ELF-1 (cell line): Measurements from ENCODE around the gene ITGA7.

Experiments used
- DNase-seq: peaks from one replicate; pipeline ENCODE4 v3.0.0-alpha.2; 2016; ENCODE audit warnings: low read depth, low spot score

The ITGA7 gene

DNA sequence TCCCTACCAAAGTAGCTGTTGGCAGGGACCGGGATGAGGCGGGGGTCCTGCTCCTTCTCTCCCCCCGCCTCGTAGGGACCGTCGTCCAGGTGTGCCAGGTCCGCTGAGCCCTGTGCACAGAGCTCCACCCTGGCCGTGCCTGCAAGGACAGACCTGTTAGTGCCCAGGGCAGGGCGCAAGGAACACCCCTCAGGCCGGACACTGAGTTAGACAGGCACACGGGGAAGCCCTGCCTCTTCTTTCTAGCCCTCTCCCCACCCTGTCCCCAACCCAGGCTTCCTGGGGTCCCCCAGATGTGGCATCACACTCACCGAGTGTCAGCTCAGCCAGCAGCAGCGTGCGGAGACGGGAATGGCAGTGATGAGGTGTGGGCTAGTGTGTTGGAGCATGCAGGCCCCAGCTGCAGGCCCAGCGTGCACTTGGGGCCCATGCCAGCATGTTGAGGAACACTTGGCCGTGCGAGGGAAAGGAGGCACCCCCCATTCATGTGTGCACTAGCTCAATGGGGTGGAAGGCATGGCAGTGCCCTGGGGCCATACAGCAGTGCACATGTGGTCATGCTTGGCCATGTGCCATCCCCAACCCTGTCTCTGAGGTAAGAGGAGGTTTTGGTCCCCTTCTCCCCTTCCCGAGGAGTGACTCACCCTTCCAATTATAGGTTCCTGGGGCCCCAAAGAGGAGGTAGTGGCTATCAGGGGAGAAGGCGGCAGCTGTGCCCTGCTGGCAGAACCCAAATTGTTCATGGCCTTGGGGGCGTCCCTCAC, 7.3 kb downstream of the ITGA7 start:
- DNase-seq, result no peak

DNA sequence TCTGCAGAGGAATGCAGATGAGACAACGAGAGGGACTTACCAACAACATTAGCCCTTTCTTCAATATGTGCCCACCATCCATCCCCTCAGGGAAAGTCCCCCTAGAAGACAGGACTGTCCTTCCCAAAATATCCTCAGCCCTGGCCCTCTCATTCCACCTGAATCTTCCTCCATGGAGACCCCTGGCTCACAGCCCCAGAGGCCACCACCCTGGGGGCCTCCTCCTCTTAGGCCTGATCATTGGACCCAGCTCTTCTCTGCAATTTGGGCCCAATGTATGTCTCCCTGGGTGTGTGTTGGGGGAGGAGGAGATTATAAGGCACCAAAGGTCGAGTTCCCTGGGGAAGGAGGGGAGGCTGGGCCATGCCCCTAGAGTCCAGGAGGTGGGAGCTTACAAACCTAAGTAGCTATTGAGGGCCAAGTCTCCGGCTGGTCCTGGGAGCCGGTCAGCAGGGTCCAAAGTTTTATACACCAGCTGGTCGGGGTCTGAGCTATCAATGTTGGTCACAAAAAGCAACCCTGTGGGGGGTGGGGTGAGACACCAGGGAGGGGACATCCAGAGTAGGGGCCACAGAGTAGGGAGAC, 8.1 kb downstream of the ITGA7 start:
- no peak for DNase-seq

GRCh38 chr12:55698965-55699364, 8.7 kb downstream of the ITGA7 start:
- no peak for DNase-seq

DNA sequence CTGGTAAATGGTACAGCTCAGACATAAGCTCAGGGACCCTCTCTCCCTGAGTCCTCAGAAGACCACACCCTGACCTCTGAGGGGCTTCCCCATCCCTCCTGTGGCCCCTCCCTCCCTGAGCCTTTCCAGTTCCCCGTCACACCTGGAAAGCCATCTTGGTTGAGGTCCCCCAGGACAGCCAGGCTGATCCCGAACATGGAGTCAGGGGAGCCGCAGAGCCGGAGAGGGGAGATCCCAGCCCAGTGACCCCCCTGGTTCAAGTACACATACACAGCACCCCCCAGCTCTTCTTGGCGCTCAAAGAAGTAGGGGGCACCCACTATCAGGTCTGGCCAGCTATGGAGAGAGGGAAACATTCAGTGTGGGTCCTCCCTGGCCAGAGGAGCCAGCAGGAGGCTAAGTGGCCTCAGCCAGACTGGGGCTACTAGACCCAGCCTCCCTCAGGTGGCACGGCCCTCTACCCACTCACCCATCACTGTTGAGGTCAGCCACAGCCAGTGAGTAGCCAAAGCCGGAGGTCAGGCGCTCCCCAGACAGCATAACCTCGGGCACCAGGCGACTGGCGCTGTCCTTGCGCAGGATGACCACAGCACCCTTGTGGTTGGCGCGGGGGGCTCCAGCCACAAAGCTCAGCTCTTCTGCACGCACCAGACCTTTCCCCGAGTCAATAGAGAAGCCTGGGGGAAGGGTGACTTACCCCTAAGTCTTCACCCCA, 9.3 kb downstream of the ITGA7 start:
- DNase-seq, result no peak

DNA sequence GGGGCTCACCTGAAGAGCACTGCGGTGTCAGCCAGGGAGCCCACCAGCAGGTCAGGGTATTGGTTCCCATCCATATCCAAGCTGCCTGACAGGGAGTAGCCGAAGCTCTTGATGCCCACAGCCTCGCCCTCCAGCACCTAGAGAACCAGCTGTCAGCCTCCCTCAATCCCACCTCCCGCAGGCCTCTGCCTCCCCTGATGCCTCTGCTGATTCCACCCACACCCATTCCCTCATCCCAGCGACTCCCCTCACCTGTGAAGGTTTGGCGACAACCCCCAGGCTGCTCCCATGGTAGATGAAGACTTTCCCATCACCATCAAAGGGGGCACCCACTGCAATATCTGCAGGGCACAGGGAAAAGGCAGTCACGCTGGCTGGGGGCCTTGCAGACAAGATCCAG, 10.0 kb downstream of the ITGA7 start:
- DNase-seq, result no peak

DNA sequence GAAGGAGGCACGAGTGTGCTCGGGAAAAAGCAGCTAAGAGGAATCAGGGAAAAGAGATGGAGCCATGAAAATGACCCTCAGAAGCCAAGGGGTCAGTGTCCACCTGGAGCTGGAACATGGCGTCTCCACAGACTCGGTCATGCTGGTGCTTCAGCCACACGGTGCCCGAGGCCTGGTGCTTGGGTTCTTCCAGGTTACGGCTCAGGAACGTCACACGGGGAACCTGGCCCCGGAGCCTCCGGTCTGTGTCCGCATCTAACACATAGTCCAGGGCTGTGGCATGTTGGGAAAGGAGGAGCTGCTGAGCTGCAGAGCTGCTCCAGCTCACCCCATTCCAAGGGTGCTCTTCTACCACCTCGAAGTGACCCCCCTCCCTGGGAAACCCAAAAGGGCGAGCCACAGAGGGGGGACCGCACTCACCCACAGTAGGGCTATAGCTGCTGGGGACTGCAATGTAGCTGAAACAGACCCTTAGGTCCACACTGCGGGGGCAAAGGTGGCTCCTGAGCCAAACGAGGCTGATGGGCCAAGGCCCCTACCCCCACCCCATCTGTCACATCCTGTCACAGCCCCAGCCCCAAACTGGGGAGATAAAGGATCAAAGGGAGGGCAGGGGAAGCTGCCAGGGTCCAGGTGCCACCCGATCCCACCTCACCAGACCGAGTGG, 10.8 kb downstream of the ITGA7 start:
- no peak for DNase-seq

DNA sequence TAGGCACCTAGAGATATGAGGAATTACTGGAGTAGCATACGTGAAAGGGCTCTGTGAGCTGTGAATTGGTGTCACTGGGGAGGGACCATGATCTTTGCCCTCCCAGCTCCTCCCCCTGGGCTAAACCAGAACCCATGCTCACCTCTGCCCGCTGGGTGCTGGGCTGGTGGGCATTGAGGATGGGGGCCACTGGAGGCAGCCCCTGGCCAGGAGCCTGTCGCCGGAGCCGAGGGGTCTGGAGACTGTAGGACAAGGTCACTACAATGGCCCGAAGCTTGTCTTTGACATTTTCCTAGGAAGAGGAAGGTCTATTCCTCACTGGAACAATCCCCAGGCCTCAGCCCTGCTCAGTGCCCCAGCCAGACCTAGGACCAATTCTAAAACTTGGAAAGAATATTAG, 11.6 kb downstream of the ITGA7 start:
- DNase-seq, result no peak

GRCh38 chr12:55695349-55695748, 12.4 kb downstream of the ITGA7 start:
- DNase-seq, result no peak

- no peak for DNase-seq
Observed at GRCh38 chr12:55694651-55695050, 13.1 kb downstream of the ITGA7 start.

GRCh38 chr12:55694188-55694515, 13.6 kb downstream of the ITGA7 start:
- no peak for DNase-seq

DNA sequence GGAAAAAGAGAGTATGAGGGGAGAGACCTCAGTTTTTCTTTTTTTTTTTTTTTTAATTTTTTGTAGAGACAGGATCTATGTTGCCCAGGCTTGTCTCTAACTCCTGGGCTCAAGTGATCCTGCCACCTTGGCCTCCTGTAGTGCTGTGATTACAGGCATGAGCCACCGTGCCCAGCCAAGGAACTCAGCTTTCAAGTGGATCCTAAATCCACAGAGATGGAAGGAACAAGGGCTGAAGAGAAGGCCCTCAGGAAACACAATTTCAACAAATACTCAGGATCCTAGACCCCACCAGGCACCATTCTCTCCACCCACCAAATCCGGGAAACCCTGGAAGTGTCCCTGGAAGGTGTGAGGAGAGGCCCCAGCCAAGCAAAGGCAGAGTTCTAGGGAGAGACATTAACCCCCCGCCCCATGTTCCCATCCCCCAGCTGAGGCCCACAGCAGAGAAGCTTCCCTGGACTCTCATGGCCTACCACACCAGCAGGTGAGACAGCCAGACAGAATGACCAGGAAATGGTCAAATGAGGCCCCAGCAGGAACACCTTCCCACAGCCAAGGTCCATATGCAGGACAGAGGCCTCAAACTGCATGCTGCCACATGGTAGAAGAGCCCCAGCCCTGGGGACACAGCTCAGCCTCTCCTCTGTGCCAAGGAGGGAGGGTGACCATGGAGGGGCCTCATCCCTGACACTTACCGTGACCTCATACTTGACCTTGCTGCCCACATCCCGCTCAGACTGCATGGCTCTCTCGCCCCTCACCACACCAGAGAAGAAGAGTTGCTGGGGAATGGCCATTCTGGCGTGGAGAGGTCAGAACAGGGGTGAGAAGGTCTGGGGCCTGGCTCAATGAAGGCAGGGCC, 14.1 kb downstream of the ITGA7 start:
- no peak for DNase-seq

DNA sequence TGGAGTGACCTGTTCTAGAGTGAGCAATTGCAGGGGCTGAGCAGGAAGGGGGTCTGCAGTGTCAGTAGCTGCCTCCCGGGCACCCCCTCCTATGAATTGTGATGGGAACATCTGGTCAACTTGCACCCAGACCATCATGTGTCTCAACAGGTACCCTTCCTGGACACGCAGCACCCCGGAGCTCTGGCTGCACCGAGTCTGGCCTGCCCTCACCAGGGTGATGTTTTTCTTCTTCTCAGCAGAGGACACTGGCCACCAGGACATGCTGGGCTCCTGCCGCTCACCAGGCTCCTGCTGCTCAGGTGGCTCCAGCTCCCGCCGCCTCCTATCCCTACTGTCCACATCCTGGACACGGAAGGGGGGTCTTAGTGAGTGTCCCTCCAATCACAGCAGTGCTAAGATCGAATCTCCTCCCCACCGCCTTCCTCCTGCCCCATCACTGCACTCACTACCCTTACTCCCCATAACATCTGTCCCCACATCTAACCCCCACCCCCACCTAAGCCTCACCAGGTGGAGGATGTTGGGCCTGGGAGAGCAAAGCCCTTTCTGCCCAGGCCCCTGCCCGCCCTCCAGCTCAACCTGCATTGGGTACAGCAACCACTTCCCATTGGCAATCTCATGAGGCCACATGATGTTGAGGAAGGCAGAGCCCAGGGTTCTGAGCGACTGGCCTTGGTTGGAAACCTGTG, 14.9 kb downstream of the ITGA7 start:
- no peak for DNase-seq

DNA sequence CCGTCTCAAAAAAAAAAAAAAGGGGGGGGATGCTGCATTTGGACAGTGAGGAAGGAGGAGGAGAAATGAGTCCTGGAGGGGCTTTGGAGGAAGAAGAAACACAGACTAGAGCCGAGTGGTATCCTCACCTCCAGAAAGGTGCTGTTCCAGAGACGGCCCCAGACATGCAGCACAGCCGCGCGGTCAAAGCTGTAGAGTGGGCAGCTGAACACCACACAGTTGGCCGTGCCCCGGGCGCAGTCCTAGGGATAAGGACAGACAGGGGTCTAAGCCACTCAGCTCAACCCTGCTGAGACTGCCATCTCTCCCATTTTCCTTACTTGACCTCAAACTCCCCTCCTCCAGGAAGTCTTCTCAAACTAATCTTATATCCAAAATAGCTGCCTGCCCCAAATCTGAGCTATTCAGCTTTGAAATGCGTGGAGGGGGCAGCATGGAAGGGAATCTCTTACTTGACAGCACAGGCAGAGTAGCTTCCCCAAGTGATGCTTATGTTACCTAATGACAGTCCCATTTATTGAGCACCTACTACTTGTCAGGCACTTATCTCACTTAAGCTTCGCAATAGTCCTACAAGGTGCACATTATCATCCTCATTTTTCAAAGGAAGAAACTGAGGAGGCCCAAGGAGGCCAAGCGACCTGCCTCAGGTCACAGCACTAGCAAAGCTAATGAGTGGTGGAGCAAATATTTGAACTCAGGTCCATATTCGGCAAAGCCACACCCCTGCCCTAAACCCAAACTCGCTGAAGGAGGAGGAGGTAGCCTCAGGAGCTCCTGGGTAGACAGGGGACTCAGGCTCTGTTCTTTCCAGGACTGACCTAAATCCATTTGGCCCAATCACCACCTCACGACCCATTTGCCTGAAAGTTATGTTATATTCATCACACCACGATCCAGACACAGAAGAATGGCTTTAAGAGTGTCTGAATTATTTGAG, 18.7 kb downstream of the ITGA7 start:
- no peak for DNase-seq

GRCh38 chr12:55687746-55688145, 20.0 kb downstream of the ITGA7 start:
- no peak for DNase-seq

- no peak for DNase-seq
Observed at GRCh38 chr12:55686366-55687010, 21.2 kb downstream of the ITGA7 start.

DNA sequence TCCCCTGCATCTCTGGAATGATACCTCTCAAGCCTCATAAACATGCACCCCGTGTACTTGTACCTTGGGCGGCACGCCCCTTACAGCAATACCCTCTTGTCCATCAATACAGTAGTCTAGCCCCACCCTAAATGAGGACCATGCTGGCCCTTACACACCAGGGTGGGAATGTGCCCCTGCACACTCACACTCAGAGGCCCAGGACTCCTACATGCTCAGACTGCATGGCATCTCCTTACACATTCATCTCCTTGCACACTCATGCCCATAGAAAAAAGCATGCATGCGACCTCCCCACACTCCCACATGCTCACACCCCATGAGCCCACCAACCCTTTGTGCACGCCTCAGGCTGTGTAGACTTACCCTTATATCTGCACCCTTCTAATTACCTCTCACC, 22.0 kb downstream of the ITGA7 start:
- DNase-seq, result no peak

GRCh38 chr12:55684761-55685370, 22.8 kb downstream of the ITGA7 start:
- DNase-seq, result no peak

- no peak for DNase-seq
Observed at GRCh38 chr12:55683676-55684075, 24.0 kb downstream of the ITGA7 start.
